GM10248 (cell line): ENCODE measurements around the gene GRHL3.
A peak's percentile ranks its signal among the peaks of the same experiment; 100 is the strongest.

Experiments used
- CTCF ChIA-PET: fragments of 300-600 bp; sonication (Branson Sonifier 250); formaldehyde crosslinking; extraction: SDS; loops from one replicate; lab custom pipeline; 2021; ENCODE audit warnings: antibody characterized with exemption; lab: Yijun Ruan, JAX
- POLR2A ChIA-PET: fragments of 350-650 bp; sonication (Branson Sonifier 250); formaldehyde crosslinking; extraction: SDS; loops from one replicate; lab custom pipeline; 2020; ENCODE audit warnings: antibody characterized with exemption; lab: Yijun Ruan, JAX
- DNase-seq: peaks from one replicate; pipeline ENCODE4 v3.0.0; 2012; ENCODE audit errors: extremely low spot score
- TF ChIP-seq, protein P1 (sequence below): IDR thresholded peaks from 2 replicates; pipeline ENCODE4 v1.5.1; 2012; ENCODE audit warnings: mild to moderate bottlenecking, low read depth; ENCODE audit errors: extremely low read depth, missing control alignments, control extremely low read depth

Gene GRHL3

DNA sequence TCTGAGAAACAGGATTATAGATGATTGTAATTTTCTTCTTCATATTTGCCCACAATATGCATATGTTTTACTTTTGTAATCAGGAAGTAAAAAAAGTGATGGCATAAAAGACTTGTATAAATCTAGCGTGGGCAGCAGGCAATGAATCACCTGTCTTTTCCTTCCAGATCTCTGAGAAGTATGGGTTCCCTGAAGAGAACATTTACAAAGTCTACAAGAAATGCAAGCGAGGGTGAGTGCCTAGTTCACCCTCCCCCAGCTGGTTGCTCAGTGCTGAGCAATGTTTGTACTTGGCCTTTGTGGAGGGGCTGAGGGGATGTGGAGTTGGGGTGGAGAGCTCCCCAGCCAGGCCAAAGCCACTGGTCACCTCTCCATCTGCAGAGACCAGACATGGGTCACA is 30.7 kb downstream of the GRHL3 start:
- no peak for DNase-seq
- TF ChIP-seq, protein P1, sequence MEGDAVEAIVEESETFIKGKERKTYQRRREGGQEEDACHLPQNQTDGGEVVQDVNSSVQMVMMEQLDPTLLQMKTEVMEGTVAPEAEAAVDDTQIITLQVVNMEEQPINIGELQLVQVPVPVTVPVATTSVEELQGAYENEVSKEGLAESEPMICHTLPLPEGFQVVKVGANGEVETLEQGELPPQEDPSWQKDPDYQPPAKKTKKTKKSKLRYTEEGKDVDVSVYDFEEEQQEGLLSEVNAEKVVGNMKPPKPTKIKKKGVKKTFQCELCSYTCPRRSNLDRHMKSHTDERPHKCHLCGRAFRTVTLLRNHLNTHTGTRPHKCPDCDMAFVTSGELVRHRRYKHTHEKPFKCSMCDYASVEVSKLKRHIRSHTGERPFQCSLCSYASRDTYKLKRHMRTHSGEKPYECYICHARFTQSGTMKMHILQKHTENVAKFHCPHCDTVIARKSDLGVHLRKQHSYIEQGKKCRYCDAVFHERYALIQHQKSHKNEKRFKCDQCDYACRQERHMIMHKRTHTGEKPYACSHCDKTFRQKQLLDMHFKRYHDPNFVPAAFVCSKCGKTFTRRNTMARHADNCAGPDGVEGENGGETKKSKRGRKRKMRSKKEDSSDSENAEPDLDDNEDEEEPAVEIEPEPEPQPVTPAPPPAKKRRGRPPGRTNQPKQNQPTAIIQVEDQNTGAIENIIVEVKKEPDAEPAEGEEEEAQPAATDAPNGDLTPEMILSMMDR = no peak
- CTCF ChIA-PET = interaction anchor here (1.3 to 2.4 kb wide), 2 partner anchors 9 to 18 kb away, joined by 3 to 9 read pairs; no protein-coding TSS in a partner anchor
- POLR2A ChIA-PET = no interaction called here

GRCh38 chr1:24351247-24351646 is 32.1 kb downstream of the GRHL3 start:
- TF ChIP-seq, protein P1 = no peak
- POLR2A ChIA-PET = no interaction called here
- CTCF ChIA-PET = interaction anchor here (0.9 to 1.2 kb wide), 6 partner anchors 10 to 201 kb away, joined by 3 to 5 read pairs (median 4); no protein-coding TSS in a partner anchor
- DNase-seq = peak; percentile 63

- TF ChIP-seq, protein P1 = no peak
- DNase-seq = peak; percentile 36
- ChIA-PET POLR2A (no interaction called here), CTCF (interaction anchor here (0.9 to 1.2 kb wide), 5 partner anchors 13 to 202 kb away, joined by 3 to 4 read pairs (median 4); no protein-coding TSS in a partner anchor)
Measured at GRCh38 chr1:24351918-24352627, 32.9 kb downstream of the GRHL3 start.

GRCh38 chr1:24353292-24353891 is 34.2 kb downstream of the GRHL3 start:
- POLR2A ChIA-PET = no interaction called here
- no peak for DNase-seq
- TF ChIP-seq, protein P1 = no peak
- CTCF ChIA-PET = no interaction called here

- POLR2A ChIA-PET = no interaction called here
- CTCF ChIA-PET = no interaction called here
- TF ChIP-seq, protein P1 = no peak
- no peak for DNase-seq
Measured at GRCh38 chr1:24355466-24355865, 36.3 kb downstream of the GRHL3 start.

DNA sequence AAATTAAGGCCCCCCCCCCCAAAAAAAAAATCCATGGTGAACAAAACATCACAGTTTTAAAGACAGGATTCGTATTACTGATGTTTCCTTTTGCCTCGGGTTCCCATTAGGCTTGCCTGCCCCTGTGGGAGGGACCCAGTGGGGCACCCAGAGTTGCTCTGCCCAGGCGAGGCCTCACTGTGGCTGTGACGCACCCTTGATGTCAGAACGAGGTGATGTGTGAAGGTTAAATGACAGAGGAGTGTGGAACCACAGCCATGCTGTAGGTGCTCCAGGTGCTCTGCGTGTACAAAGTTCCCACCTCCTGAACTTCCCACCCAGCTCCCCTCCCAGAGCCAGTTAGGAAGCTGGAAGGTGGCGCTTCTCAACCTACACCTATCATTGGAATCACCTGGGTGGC is 37.9 kb downstream of the GRHL3 start:
- POLR2A ChIA-PET = no interaction called here
- TF ChIP-seq, protein P1 = no peak
- CTCF ChIA-PET = interaction anchor here (2.4 kb wide), 1 partner anchor 8 kb away, joined by 5 read pairs; no protein-coding TSS in a partner anchor
- DNase-seq = no peak
